CD14-positive monocyte (primary cell): ENCODE results near the gene MLEC. TPM values are rescaled to one million over a fixed set of nuclear protein-coding genes. Genes with fewer than 3 reads are reported as not detected.
A peak's percentile ranks its signal among the peaks of the same experiment; 100 is the strongest.

Experiments
- DNase-seq, 3 donors: peaks; one replicate each; pipeline ENCODE4 v3.0.0-alpha.2; 2011 to 2022
- H2AFZ ChIP-seq: 2 replicates; pipeline ENCODE4 v1.6.0; 2012; ENCODE audit warnings: mild to moderate bottlenecking, low read depth, low read length, inconsistent platforms; ENCODE audit not compliant: insufficient read depth, poor library complexity, severe bottlenecking
- H3K27ac ChIP-seq, 2 donors: 1 replicate in 1 of 2; 2 replicates in 1 of 2; pipeline ENCODE4 v1.5.1; 2012 to 2013; ENCODE audit warnings: low read length in 2 of 2, control low read depth in 1 of 2, inconsistent platforms in 1 of 2, low read depth in 1 of 2, mild to moderate bottlenecking in 1 of 2
- H3K27me3 ChIP-seq, 2 donors: one replicate each; pipeline versions ENCODE4 v1.6.0 to v1.6.1; 2011 to 2013; ENCODE audit warnings: low read length in 2 of 2; ENCODE audit not compliant: control insufficient read depth in 2 of 2, insufficient read depth in 2 of 2
- H3K36me3 ChIP-seq, 2 donors: replicated peaks in 1 of 2; 1 replicate in 1 of 2; 2 replicates in 1 of 2; pipeline versions ENCODE4 v1.5.1 to v1.6.1; 2012 to 2013; ENCODE audit warnings: low read length in 2 of 2, control low read depth in 1 of 2, inconsistent platforms in 1 of 2, mild to moderate bottlenecking in 1 of 2; ENCODE audit not compliant: insufficient read depth in 2 of 2, control insufficient read depth in 1 of 2
- H3K4me1 ChIP-seq, 2 donors: 1 replicate in 1 of 2; 2 replicates in 1 of 2; pipeline versions ENCODE4 v1.5.1 to v1.6.1; 2012 to 2013; ENCODE audit warnings: low read length in 2 of 2, control low read depth in 1 of 2, inconsistent platforms in 1 of 2, mild to moderate bottlenecking in 1 of 2, moderate library complexity in 1 of 2; ENCODE audit not compliant: insufficient read depth in 2 of 2, control insufficient read depth in 1 of 2
- H3K4me2 ChIP-seq: replicated peaks from 2 replicates; pipeline ENCODE3; 2012; ENCODE audit warnings: low read length, moderate library complexity, mild to moderate bottlenecking; ENCODE audit not compliant: poor library complexity, severe bottlenecking; ENCODE audit errors: extremely low read depth
- H3K4me3 ChIP-seq, 3 experiments: fragments of 200-600 bp in 1 of 3; sonication (generic) in 1 of 3; replicated peaks in 1 of 3; 1 replicate in 2 of 3; 2 replicates in 1 of 3; pipeline ENCODE4 v1.5.1; 2011 to 2013; ENCODE audit warnings: low read length in 3 of 3, mild to moderate bottlenecking in 3 of 3, control low read depth in 2 of 3, low read depth in 2 of 3, inconsistent platforms in 1 of 3, moderate library complexity in 1 of 3
- H3K79me2 ChIP-seq: 2 replicates; pipeline ENCODE4 v1.6.0; 2012; ENCODE audit warnings: mild to moderate bottlenecking, control low read depth, inconsistent platforms, low read length, moderate library complexity; ENCODE audit not compliant: insufficient read depth
- H3K9ac ChIP-seq: 2 replicates; pipeline ENCODE4 v1.6.0; 2017; ENCODE audit warnings: low read length, mild to moderate bottlenecking; ENCODE audit not compliant: insufficient read depth, poor library complexity, severe bottlenecking
- H3K9me3 ChIP-seq, 2 donors: replicated peaks in 1 of 2; 1 replicate in 1 of 2; 2 replicates in 1 of 2; pipeline versions ENCODE4 v1.5.1 to v1.6.1; 2012 to 2013; ENCODE audit warnings: low read length in 2 of 2, control low read depth in 1 of 2; ENCODE audit not compliant: control insufficient read depth in 1 of 2, insufficient read depth in 1 of 2
- H4K20me1 ChIP-seq: 2 replicates; pipeline ENCODE4 v1.6.0; 2012; ENCODE audit warnings: mild to moderate bottlenecking, low read length, control low read depth, moderate library complexity; ENCODE audit not compliant: insufficient read depth
- H3K27ac Mint-ChIP-seq, 7 donors: one replicate each; pipeline ENCODE4 v1.8.0; 2020; ENCODE audit warnings: mild to moderate bottlenecking in 7 of 7, mixed read lengths in 7 of 7, moderate library complexity in 6 of 7, inconsistent platforms in 2 of 7
- H3K27me3 Mint-ChIP-seq, 3 donors: one replicate each; pipeline ENCODE4 v1.8.0; 2021 to 2022; ENCODE audit warnings: low read depth in 3 of 3, mild to moderate bottlenecking in 3 of 3, mixed read lengths in 3 of 3, moderate library complexity in 3 of 3, inconsistent platforms in 1 of 3
- H3K36me3 Mint-ChIP-seq, 2 donors: one replicate each; pipeline ENCODE4 v1.8.0; 2020; ENCODE audit warnings: mixed read lengths in 2 of 2, inconsistent platforms in 1 of 2, mild to moderate bottlenecking in 1 of 2
- H3K4me1 Mint-ChIP-seq: one replicate; pipeline ENCODE4 v1.8.0; 2020; ENCODE audit warnings: mild to moderate bottlenecking, mixed read lengths
- H3K4me3 Mint-ChIP-seq, 2 donors: one replicate each; pipeline ENCODE4 v1.8.0; 2020; ENCODE audit warnings: mild to moderate bottlenecking in 2 of 2, mixed read lengths in 2 of 2, moderate library complexity in 1 of 2
- H3K9me3 Mint-ChIP-seq, 7 donors: one replicate each; pipeline ENCODE4 v1.8.0; 2020 to 2022; ENCODE audit warnings: mixed read lengths in 7 of 7, mild to moderate bottlenecking in 6 of 7, moderate library complexity in 6 of 7, inconsistent platforms in 2 of 7
- WGBS: methylation state at CpG from one replicate; pipeline ENCODE4 v1.1.5; 2013; ENCODE audit warnings: missing lambda C conversion rate; ENCODE audit not compliant: insufficient coverage; 5-methylcytosine and 5-hydroxymethylcytosine counted together
- intact Hi-C, 2 donors: fragments of 100-400 bp; cut with micrococcal nuclease; formaldehyde crosslinking; loops; one replicate each; pipeline versions ENCODE4 v1.15.0 to v1.15.1; 2023
- polyA plus RNA-seq, 3 donors: library from polyadenylated mRNA; depleted of rRNA in 1 of 3; unstranded in 2 of 3; stranded (reverse) in 1 of 3; fragments of 300-500 nt in 2 of 3; fragments of >200 nt in 1 of 3; fragmentation: Illumina TruSeq in 2 of 3; gene quantifications; 1 replicate in 2 of 3; 2 replicates in 1 of 3; pipeline ENCODE4 v1.2.3, GENCODE V29; 2012 to 2021
- TF ChIP-seq, protein P1 (sequence below): fragments of 200-600 bp; IDR thresholded peaks from one replicate; pipeline ENCODE4 v1.8.0; 2022; ENCODE audit warnings: antibody characterized with exemption, mild to moderate bottlenecking

The MLEC gene
- polyA plus RNA-seq, 3 donors: 10.9 to 79.5 (median 65.3) TPM

DNA sequence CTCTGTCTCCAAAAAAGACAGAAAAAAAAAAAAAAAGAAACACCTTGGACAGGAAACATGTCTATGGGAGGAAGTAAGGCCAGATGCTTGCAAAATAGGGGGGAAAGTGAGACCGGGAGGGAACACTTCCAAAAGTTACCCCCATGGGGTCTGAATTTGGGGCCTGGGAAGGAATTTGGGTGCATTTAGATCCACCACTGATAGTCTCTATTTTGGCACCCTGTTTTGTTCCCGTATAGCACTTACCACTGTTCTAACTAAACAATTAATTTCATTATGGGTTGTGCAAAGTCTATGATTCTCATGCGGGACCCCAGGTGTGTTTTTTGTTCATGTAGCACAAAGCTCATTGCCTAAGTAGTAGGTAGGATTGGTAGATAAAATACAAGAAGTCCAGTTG, 1.4 kb upstream of the MLEC start:
- Histone ChIP-seq H3K4me2 (peak overlapping the region; percentile 95), H2AFZ (no peak overlapping the region), H3K9ac (peak overlapping the region; percentile 55), H3K27ac (peak overlapping the region; percentile 67 to 94), H3K36me3 (no peaks in the 10 kb centered on the region), H3K4me1 (peaks cover 51 to 53% of the 10 kb centered on the region in 2 donors), H4K20me1 (peaks cover 29% of the 10 kb centered on the region), H3K4me3 (peak overlapping the region in 1 of 3 experiments; percentile 92), H3K79me2 (peaks cover 34% of the 10 kb centered on the region), H3K9me3 (no peaks in the 10 kb centered on the region), H3K27me3 (no peaks in the 10 kb centered on the region)
- Mint-ChIP-seq H3K4me3 (peak overlapping the region; percentile 27 to 35), H3K4me1 (peaks cover 53% of the 10 kb centered on the region), H3K36me3 (peaks cover 0 to 3% of the 10 kb centered on the region in 2 donors), H3K27ac (peak overlapping the region; percentile 94 to 99 (median 97)), H3K9me3 (peaks cover 0 to 2% (median 0%) of the 10 kb centered on the region in 7 donors), H3K27me3 (peaks cover 0 to 2% (median 0%) of the 10 kb centered on the region in 3 donors)
- DNase-seq: peak in 2 of 3 donors; percentile 14 to 29
- no CpG with 5 or more reads among the region's 3 CpGs for WGBS
- TF ChIP-seq, protein P1, sequence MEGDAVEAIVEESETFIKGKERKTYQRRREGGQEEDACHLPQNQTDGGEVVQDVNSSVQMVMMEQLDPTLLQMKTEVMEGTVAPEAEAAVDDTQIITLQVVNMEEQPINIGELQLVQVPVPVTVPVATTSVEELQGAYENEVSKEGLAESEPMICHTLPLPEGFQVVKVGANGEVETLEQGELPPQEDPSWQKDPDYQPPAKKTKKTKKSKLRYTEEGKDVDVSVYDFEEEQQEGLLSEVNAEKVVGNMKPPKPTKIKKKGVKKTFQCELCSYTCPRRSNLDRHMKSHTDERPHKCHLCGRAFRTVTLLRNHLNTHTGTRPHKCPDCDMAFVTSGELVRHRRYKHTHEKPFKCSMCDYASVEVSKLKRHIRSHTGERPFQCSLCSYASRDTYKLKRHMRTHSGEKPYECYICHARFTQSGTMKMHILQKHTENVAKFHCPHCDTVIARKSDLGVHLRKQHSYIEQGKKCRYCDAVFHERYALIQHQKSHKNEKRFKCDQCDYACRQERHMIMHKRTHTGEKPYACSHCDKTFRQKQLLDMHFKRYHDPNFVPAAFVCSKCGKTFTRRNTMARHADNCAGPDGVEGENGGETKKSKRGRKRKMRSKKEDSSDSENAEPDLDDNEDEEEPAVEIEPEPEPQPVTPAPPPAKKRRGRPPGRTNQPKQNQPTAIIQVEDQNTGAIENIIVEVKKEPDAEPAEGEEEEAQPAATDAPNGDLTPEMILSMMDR: no peak
- intact Hi-C loops: loop anchor here (5.0 kb wide), 3 partner anchors 33 to 103 kb away; partner anchors contain the start of genes ACADS (in 2 of the 2) and POP5 (in 1 of the 2)

DNA sequence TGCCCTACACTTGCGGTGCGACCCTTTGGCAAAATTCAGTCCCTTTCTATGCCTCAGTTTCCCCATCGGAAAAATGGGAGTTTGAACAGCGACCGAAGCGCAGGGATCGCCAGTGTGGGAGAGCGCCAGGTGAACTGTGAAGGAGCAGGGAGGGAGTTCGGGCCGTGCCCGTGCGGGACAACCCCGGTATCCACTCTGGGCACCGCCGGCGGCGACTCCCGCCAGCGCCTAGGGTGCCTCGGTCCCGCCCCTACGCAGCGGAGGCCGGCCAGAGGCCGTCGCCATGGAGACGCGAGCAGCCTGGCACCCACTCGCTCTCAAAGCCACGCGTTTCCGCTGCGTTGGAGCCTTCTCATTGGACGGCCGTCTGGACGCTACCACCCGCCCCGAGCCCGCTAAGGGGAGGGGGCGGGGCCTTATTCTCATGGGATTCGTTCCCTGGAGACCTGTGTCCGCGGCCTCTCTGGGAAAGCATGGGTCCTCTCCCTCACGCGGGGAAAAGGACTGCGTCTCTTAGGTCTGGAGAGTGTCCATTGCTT, 729 bp upstream of the MLEC start:
- Histone ChIP-seq H3K27ac (peak overlapping the region; percentile 94 to 96), H3K4me3 (peak overlapping the region; percentile 65 to 92 (median 78)), H3K4me2 (peak overlapping the region; percentile 95), H3K4me1 (peaks cover 47 to 48% of the 10 kb centered on the region in 2 donors), H3K36me3 (no peaks in the 10 kb centered on the region), H3K27me3 (no peaks in the 10 kb centered on the region), H3K9me3 (no peaks in the 10 kb centered on the region), H3K9ac (peak overlapping the region; percentile 87), H2AFZ (peak overlapping the region; percentile 83), H3K79me2 (peaks cover 41% of the 10 kb centered on the region), H4K20me1 (peaks cover 36% of the 10 kb centered on the region)
- peak; percentile 98 to 99 (median 99) for DNase-seq
- peak overlapping the region; percentile 94 to 99 (median 97) for H3K27ac Mint-ChIP-seq
- peaks cover 0 to 2% (median 0%) of the 10 kb centered on the region in 7 donors for H3K9me3 Mint-ChIP-seq
- peaks cover 0 to 2% (median 0%) of the 10 kb centered on the region in 3 donors for H3K27me3 Mint-ChIP-seq
- intact Hi-C loops: loop anchor here (2.0 to 5.0 kb wide), 4 partner anchors 34 to 104 kb away; partner anchors contain the start of genes ACADS (in 2 of the 2) and POP5 (in 1 of the 2)
- peaks cover 55% of the 10 kb centered on the region for H3K4me1 Mint-ChIP-seq
- TF ChIP-seq, protein P1: no peak
- peaks cover 0 to 5% of the 10 kb centered on the region in 2 donors for H3K36me3 Mint-ChIP-seq
- 0% methylated on average over 43 of the region's 46 CpGs for WGBS
- peak overlapping the region; percentile 84 to 92 for H3K4me3 Mint-ChIP-seq
